Mesenchymal stem cell (in vitro differentiated cells and primary cell): ENCODE results near the gene AFAP1.

Experiments
- DNase-seq: peaks from one replicate; pipeline ENCODE4 v3.0.0-alpha.2; 2013
- H2AFZ ChIP-seq: one replicate; pipeline ENCODE4 v1.6.1; 2013; ENCODE audit warnings: low read depth, mild to moderate bottlenecking, control low read depth, inconsistent platforms, low read length, moderate library complexity
- H2AK5ac ChIP-seq: 2 replicates; pipeline ENCODE4 v1.6.1; 2013; ENCODE audit warnings: low read length, moderate library complexity, mild to moderate bottlenecking, inconsistent platforms; ENCODE audit not compliant: severe bottlenecking
- H2BK120ac ChIP-seq: one replicate; pipeline ENCODE4 v1.6.1; 2013; ENCODE audit warnings: low read depth, mild to moderate bottlenecking, inconsistent platforms, low read length, moderate library complexity
- H2BK12ac ChIP-seq, 2 experiments: one replicate each; pipeline ENCODE4 v1.6.1; 2013; ENCODE audit warnings: inconsistent platforms in 2 of 2, low read length in 2 of 2, mild to moderate bottlenecking in 2 of 2, moderate library complexity in 2 of 2, control low read depth in 1 of 2
- H2BK15ac ChIP-seq: one replicate; pipeline ENCODE4 v1.6.1; 2013; ENCODE audit warnings: mild to moderate bottlenecking, low read depth, inconsistent platforms; ENCODE audit not compliant: poor library complexity, severe bottlenecking
- H2BK5ac ChIP-seq: 2 replicates; pipeline ENCODE4 v1.6.1; 2013; ENCODE audit warnings: low read depth, mild to moderate bottlenecking, low read length, control low read depth, inconsistent platforms; ENCODE audit not compliant: poor library complexity, severe bottlenecking
- H3K14ac ChIP-seq, 2 experiments: one replicate each; pipeline ENCODE4 v1.6.1; 2013; ENCODE audit warnings: inconsistent platforms in 2 of 2, low read length in 2 of 2, control low read depth in 1 of 2, mild to moderate bottlenecking in 1 of 2, moderate library complexity in 1 of 2
- H3K18ac ChIP-seq, 2 experiments: one replicate each; pipeline ENCODE4 v1.6.1; 2013; ENCODE audit warnings: inconsistent platforms in 2 of 2, low read length in 2 of 2, control low read depth in 1 of 2, low read depth in 1 of 2, mild to moderate bottlenecking in 1 of 2
- H3K23ac ChIP-seq, 2 experiments: one replicate each; pipeline ENCODE4 v1.6.1; 2013; ENCODE audit warnings: inconsistent platforms in 2 of 2, low read length in 2 of 2, mild to moderate bottlenecking in 2 of 2, moderate library complexity in 2 of 2, control low read depth in 1 of 2
- H3K27ac ChIP-seq: 2 replicates; pipeline ENCODE4 v1.5.1; 2013; ENCODE audit warnings: mild to moderate bottlenecking, moderate library complexity, low read length, control low read depth, inconsistent platforms; ENCODE audit not compliant: poor library complexity, severe bottlenecking
- H3K27me3 ChIP-seq, 2 experiments: 2 replicates each; pipeline versions ENCODE4 v1.6.1 to v1.7.0; 2013; ENCODE audit warnings: low read length in 2 of 2, mild to moderate bottlenecking in 2 of 2, moderate library complexity in 2 of 2, control low read depth in 1 of 2, inconsistent platforms in 1 of 2; ENCODE audit not compliant: control insufficient read depth in 1 of 2, insufficient read depth in 1 of 2
- H3K36me3 ChIP-seq, 2 experiments: 2 replicates each; pipeline versions ENCODE4 v1.6.1 to v1.7.0; 2013; ENCODE audit warnings: low read length in 2 of 2, control low read depth in 1 of 2, inconsistent platforms in 1 of 2, low read depth in 1 of 2, mild to moderate bottlenecking in 1 of 2; ENCODE audit not compliant: insufficient read depth in 2 of 2, control insufficient read depth in 1 of 2
- H3K4ac ChIP-seq, 2 experiments: one replicate each; pipeline ENCODE4 v1.6.1; 2013; ENCODE audit warnings: inconsistent platforms in 2 of 2, low read length in 2 of 2, mild to moderate bottlenecking in 2 of 2, moderate library complexity in 2 of 2, control low read depth in 1 of 2, low read depth in 1 of 2
- H3K4me1 ChIP-seq: 2 replicates; pipeline ENCODE4 v1.6.1; 2013; ENCODE audit warnings: low read depth, low read length, control low read depth; ENCODE audit not compliant: control insufficient read depth, insufficient read depth
- H3K4me2 ChIP-seq: 2 replicates; pipeline ENCODE4 v1.6.1; 2013; ENCODE audit warnings: low read length, mild to moderate bottlenecking, inconsistent platforms; ENCODE audit not compliant: poor library complexity, severe bottlenecking
- H3K4me3 ChIP-seq, 2 experiments: 2 replicates each; pipeline versions ENCODE4 v1.5.1 to v1.7.0; 2013; ENCODE audit warnings: low read length in 2 of 2, mild to moderate bottlenecking in 2 of 2, control low read depth in 1 of 2, low read depth in 1 of 2; ENCODE audit not compliant: insufficient read depth in 1 of 2
- H3K79me1 ChIP-seq: replicated peaks from 2 replicates; pipeline ENCODE4 v1.6.1; 2013; ENCODE audit warnings: mild to moderate bottlenecking, control low read depth, low read length, inconsistent platforms; ENCODE audit not compliant: poor library complexity, severe bottlenecking
- H3K9ac ChIP-seq: 2 replicates; pipeline ENCODE4 v1.7.0; 2013; ENCODE audit warnings: mild to moderate bottlenecking, low read length, moderate library complexity
- H3K9me3 ChIP-seq: 2 replicates; pipeline ENCODE4 v1.7.0; 2013; ENCODE audit warnings: mild to moderate bottlenecking, low read length; ENCODE audit not compliant: control insufficient read depth
- H4K8ac ChIP-seq: one replicate; pipeline ENCODE4 v1.6.1; 2013; ENCODE audit warnings: inconsistent platforms, mild to moderate bottlenecking, low read length, moderate library complexity
- H4K91ac ChIP-seq: one replicate; pipeline ENCODE4 v1.6.1; 2013; ENCODE audit warnings: mild to moderate bottlenecking, low read length, inconsistent platforms
- WGBS: methylation state at CpG from one replicate; pipeline ENCODE4 v1.1.7; 2013; ENCODE audit warnings: mixed read lengths; 5-methylcytosine and 5-hydroxymethylcytosine counted together

AFAP1 gene

DNA sequence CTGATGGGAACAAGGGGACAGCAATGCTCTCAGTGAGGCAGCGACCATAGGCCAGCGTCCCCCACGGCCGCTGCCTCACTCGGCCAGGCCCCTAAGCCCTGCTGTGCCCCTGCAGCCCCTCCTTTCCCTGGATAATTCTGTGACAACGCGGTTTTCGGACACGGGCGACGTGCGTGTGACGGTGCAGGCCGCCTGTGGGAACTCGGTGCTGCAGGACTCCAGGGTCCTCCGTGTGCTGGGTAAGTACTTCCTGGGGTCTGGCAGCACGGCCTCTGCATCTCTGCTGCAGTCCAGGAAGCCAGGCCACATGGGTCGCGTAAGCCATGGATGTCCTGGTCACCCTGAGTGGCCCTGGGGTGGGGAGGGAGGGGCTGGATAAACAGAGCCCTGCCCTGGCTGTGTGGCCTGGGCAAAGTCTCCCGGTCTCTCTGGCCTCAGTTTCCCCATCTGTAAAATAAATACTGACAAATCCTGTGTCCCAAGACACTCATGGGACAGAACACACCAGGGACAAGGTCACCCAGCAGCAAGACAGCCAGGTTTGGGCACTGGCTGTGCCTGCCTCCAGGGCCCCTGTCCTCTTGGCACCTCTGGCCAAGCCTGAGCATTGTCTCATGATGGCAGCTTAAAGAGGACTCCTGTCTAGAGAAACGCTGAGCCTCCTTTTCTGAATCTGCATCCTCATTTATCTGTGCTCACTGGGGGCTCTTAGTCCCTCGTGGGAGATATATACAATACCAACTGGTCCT, 212.8 kb downstream of the AFAP1 start:
- H2BK120ac ChIP-seq, result no peak overlapping the region
- H3K23ac ChIP-seq, result no peak overlapping the region
- no peak overlapping the region for H2BK5ac ChIP-seq
- DNase-seq, result no peak
- no peak overlapping the region for H4K8ac ChIP-seq
- peaks cover 0 to 5% of the 10 kb centered on the region in 2 experiments for H3K36me3 ChIP-seq
- no peak overlapping the region for H3K14ac ChIP-seq
- no peak overlapping the region for H3K4ac ChIP-seq
- peaks cover 3% of the 10 kb centered on the region for H3K4me1 ChIP-seq
- no peak overlapping the region for H3K4me3 ChIP-seq
- WGBS, result 89% methylated on average over 22 of the region's 22 CpGs
- H2AK5ac ChIP-seq, result no peak overlapping the region
- H2AFZ ChIP-seq, result no peak overlapping the region
- no peak overlapping the region for H3K4me2 ChIP-seq
- no peak overlapping the region for H4K91ac ChIP-seq
- H3K27ac ChIP-seq, result no peak overlapping the region
- no peak overlapping the region for H2BK15ac ChIP-seq
- no peaks in the 10 kb centered on the region for H3K9me3 ChIP-seq
- H2BK12ac ChIP-seq, result no peak overlapping the region
- H3K18ac ChIP-seq, result no peak overlapping the region
- peaks cover 11 to 20% of the 10 kb centered on the region in 2 experiments for H3K27me3 ChIP-seq
- no peak overlapping the region for H3K9ac ChIP-seq
- no peaks in the 10 kb centered on the region for H3K79me1 ChIP-seq

DNA sequence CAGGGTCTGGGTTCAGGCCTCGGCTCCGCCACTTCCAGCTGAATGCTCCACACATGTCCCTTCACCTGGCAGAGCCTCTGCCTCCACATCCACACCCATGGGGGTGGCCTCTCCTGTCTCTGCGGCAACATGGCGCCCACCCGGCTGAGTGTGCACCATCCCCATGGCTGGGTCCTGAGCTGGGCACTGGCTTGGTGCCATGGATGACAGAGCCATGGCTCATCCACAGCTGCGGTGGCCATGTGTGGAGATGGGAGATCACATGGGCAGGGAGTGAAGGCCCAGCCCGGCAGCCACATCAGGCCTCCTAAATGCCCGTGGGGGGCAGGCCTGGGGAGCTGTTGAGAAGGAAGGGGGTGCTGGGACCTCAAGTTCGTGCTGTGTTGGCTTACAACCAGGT, 213.7 kb downstream of the AFAP1 start:
- 85% methylated on average over 9 of the region's 9 CpGs for WGBS

DNA sequence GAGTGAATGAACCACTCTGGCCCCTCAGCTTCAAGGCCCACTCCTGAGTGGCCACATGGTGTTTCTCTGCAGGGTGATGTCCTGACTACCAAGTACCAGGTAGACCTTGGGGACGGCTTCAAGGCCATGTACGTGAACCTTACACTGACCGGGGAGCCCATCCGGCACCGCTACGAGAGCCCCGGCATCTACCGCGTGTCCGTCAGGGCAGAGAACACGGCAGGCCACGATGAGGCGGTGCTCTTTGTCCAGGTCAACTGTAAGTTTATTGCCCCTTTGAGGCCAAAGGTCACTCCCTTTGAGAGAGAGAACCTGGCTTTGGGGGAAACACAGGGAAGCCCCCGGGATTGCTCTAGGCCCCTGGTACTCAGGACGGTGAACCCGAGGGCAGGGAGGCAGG, 216.0 kb downstream of the AFAP1 start:
- no peak overlapping the region for H3K14ac ChIP-seq
- H3K9me3 ChIP-seq, result no peaks in the 10 kb centered on the region
- H3K27ac ChIP-seq, result no peak overlapping the region
- no peak overlapping the region for H2AFZ ChIP-seq
- no peak overlapping the region for H3K9ac ChIP-seq
- H2AK5ac ChIP-seq, result no peak overlapping the region
- no peaks in the 10 kb centered on the region for H3K79me1 ChIP-seq
- no peak overlapping the region for H3K18ac ChIP-seq
- H3K4me1 ChIP-seq, result peaks cover 7% of the 10 kb centered on the region
- peaks cover 23 to 28% of the 10 kb centered on the region in 2 experiments for H3K27me3 ChIP-seq
- H2BK12ac ChIP-seq, result no peak overlapping the region
- H4K8ac ChIP-seq, result no peak overlapping the region
- H2BK120ac ChIP-seq, result no peak overlapping the region
- no peak overlapping the region for H2BK15ac ChIP-seq
- no peak overlapping the region for H3K4ac ChIP-seq
- peaks cover 0 to 5% of the 10 kb centered on the region in 2 experiments for H3K36me3 ChIP-seq
- H3K23ac ChIP-seq, result no peak overlapping the region
- H3K4me2 ChIP-seq, result no peak overlapping the region
- 94% methylated on average over 16 of the region's 16 CpGs for WGBS
- H2BK5ac ChIP-seq, result no peak overlapping the region
- no peak overlapping the region for H3K4me3 ChIP-seq
- no peak overlapping the region for H4K91ac ChIP-seq
- no peak for DNase-seq

More for the DNA sequence above, 213.7 kb downstream of the AFAP1 start:
- no peak overlapping the region for H3K18ac ChIP-seq
- no peak overlapping the region for H3K4me3 ChIP-seq
- no peaks in the 10 kb centered on the region for H3K79me1 ChIP-seq
- no peak overlapping the region for H3K9ac ChIP-seq
- H3K14ac ChIP-seq, result no peak overlapping the region
- no peak overlapping the region for H2BK15ac ChIP-seq
- H3K9me3 ChIP-seq, result no peaks in the 10 kb centered on the region
- H2AK5ac ChIP-seq, result no peak overlapping the region
- H2BK120ac ChIP-seq, result no peak overlapping the region
- no peak overlapping the region for H4K91ac ChIP-seq
- peaks cover 13 to 20% of the 10 kb centered on the region in 2 experiments for H3K27me3 ChIP-seq
- no peak overlapping the region for H3K4me2 ChIP-seq
- H3K36me3 ChIP-seq, result peaks cover 0 to 5% of the 10 kb centered on the region in 2 experiments
- no peak overlapping the region for H2BK12ac ChIP-seq
- DNase-seq, result no peak
- peaks cover 3% of the 10 kb centered on the region for H3K4me1 ChIP-seq
- no peak overlapping the region for H2BK5ac ChIP-seq
- no peak overlapping the region for H2AFZ ChIP-seq
- H4K8ac ChIP-seq, result no peak overlapping the region
- no peak overlapping the region for H3K27ac ChIP-seq
- no peak overlapping the region for H3K23ac ChIP-seq
- H3K4ac ChIP-seq, result no peak overlapping the region

DNA sequence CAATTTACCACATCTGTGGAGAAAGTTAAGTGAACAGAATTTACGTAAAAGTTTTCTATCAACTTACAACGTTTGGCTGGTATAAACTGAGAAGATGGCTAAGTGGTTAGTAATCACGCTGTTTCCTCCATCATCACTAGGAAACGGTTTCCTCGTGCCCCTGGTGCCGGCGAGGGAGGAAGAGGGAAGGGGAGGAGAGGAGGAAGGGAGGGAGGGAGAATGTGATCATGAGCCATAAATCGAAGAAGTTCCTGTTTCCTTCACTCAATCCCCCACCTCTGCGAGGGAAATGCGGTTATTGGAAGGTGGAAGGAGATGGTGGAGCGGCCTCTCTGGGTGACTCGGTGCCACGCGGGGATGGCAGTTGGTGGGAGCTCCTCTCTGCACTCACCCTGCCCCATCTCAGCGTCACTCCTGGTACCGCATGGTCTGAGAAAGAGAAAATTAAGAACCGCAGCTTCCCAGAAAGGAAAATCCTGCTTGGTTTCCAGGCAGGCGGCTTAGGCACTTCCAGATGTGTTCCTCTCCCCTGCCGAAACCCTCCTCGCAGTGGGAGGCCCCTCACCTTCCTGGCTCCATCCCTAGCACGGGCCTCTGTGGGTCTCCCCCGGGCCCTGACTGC, 216.8 kb downstream of the AFAP1 start:
- Histone ChIP-seq H2AK5ac (no peak overlapping the region), H3K9me3 (no peaks in the 10 kb centered on the region), H3K4ac (no peak overlapping the region), H3K79me1 (no peaks in the 10 kb centered on the region), H2BK15ac (no peak overlapping the region), H2BK120ac (no peak overlapping the region), H3K9ac (no peak overlapping the region), H3K4me3 (no peak overlapping the region), H3K4me1 (peaks cover 9% of the 10 kb centered on the region), H3K23ac (no peak overlapping the region), H3K18ac (no peak overlapping the region), H3K14ac (no peak overlapping the region), H3K27me3 (peaks cover 23 to 28% of the 10 kb centered on the region in 2 experiments), H2BK5ac (no peak overlapping the region), H2AFZ (no peak overlapping the region), H2BK12ac (no peak overlapping the region), H4K8ac (no peak overlapping the region), H3K4me2 (no peak overlapping the region), H4K91ac (no peak overlapping the region), H3K36me3 (peaks cover 0 to 3% of the 10 kb centered on the region in 2 experiments), H3K27ac (no peak overlapping the region)
- DNase-seq, result no peak
- WGBS, result 76% methylated on average over 17 of the region's 22 CpGs
